ENCODE data around the gene SOX18.

DNA sequence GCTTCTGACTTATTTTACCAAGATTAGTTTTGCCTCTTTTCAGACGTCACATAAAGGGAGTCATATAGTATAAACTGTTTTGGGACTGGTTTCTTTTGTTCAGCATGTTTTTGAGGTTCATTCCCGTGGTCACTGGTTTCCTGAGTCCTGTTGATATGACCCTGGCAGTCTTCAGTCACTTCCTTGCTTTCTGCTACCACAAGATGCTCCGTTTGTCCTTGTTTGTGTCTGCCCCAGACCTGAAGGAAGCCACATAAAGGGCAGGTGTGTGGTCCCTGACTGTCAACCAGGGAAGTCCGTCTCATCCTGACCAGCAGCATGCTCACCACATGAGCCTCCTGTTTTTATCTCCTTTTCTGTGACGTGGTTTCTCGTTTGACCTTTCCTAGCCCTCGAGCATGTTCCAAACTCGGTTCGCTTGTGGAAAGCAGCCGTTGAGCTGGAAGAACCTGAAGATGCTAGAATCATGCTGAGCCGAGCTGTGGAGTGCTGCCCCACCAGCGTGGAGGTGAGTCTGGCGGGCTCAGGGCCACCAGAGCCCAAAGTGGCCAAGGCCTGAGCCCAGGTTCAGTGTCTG is 39.5 kb downstream of the SOX18 start:
- TF ChIP-seq, protein P1, sequence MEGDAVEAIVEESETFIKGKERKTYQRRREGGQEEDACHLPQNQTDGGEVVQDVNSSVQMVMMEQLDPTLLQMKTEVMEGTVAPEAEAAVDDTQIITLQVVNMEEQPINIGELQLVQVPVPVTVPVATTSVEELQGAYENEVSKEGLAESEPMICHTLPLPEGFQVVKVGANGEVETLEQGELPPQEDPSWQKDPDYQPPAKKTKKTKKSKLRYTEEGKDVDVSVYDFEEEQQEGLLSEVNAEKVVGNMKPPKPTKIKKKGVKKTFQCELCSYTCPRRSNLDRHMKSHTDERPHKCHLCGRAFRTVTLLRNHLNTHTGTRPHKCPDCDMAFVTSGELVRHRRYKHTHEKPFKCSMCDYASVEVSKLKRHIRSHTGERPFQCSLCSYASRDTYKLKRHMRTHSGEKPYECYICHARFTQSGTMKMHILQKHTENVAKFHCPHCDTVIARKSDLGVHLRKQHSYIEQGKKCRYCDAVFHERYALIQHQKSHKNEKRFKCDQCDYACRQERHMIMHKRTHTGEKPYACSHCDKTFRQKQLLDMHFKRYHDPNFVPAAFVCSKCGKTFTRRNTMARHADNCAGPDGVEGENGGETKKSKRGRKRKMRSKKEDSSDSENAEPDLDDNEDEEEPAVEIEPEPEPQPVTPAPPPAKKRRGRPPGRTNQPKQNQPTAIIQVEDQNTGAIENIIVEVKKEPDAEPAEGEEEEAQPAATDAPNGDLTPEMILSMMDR (conservative IDR thresholded peaks at IDR 0.05 in 1 of 2, IDR thresholded peaks at IDR 0.05 in 1 of 2; ENCODE audit: low read depth in 1 of 2, low read length in 2 of 2): no peak
- TF ChIP-seq EZH2 (IDR thresholded peaks at IDR 0.05; ENCODE audit: low read length, missing control alignments): no peak

All from fibroblast of lung (primary cell).